ENCODE data around the gene AEBP1.
"Not testable (repeated sequence)": the region's sequence is repeated elsewhere in the genome, so short reads cannot be mapped to it uniquely, and the experiment has no call there.

AEBP1 gene

GRCh38 chr7:44117801-44118429 lies 13.8 kb downstream of the AEBP1 start:
- DNase-seq (ENCODE audit: low read depth in 2 of 2) = no peak

GRCh38 chr7:44119829-44120380 lies 15.8 kb downstream of the AEBP1 start:
- DNase-seq (ENCODE audit: low read depth in 2 of 2) = no peak

GRCh38 chr7:44120395-44120794 lies 16.2 kb downstream of the AEBP1 start:
- no peak for DNase-seq (ENCODE audit: low read depth in 2 of 2)

GRCh38 chr7:44121761-44122420 lies 17.7 kb downstream of the AEBP1 start:
- no peak for DNase-seq (ENCODE audit: low read depth in 2 of 2)

GRCh38 chr7:44122529-44122928 lies 18.4 kb downstream of the AEBP1 start:
- DNase-seq (ENCODE audit: low read depth in 2 of 2) = no peak

- DNase-seq (ENCODE audit: low read depth in 2 of 2) = peak; percentile 96 to 98
Observed at GRCh38 chr7:44123190-44124003, 19.3 kb downstream of the AEBP1 start, which contains the start of gene POLD2. Gene POLD2, minus strand, starts transcription at chr7:44123548. Its CDS starts 1,495 bp downstream, at chr7:44122053.

- DNase-seq (ENCODE audit: low read depth in 2 of 2) = no peak
Observed at GRCh38 chr7:44124822-44125202, 20.7 kb downstream of the AEBP1 start.

- DNase-seq (ENCODE audit: low read depth in 2 of 2) = not testable (repeated sequence)
Observed at GRCh38 chr7:44126574-44126973, 22.4 kb downstream of the AEBP1 start.

GRCh38 chr7:44127161-44127560 lies 23.0 kb downstream of the AEBP1 start:
- no peak for DNase-seq (ENCODE audit: low read depth in 2 of 2)

- no peak for DNase-seq (ENCODE audit: low read depth in 2 of 2)
Observed at GRCh38 chr7:44128721-44129582, 24.8 kb downstream of the AEBP1 start.

GRCh38 chr7:44131173-44132029 lies 27.3 kb downstream of the AEBP1 start:
- no peak for DNase-seq (ENCODE audit: low read depth in 2 of 2)

- DNase-seq (ENCODE audit: low read depth in 2 of 2) = no peak
Observed at GRCh38 chr7:44132039-44132438, 27.9 kb downstream of the AEBP1 start.

- no peak for DNase-seq (ENCODE audit: low read depth in 2 of 2)
Observed at GRCh38 chr7:44133295-44133694, 29.1 kb downstream of the AEBP1 start.

- DNase-seq (ENCODE audit: low read depth in 2 of 2) = no peak
Observed at GRCh38 chr7:44134943-44135628, 30.9 kb downstream of the AEBP1 start.

GRCh38 chr7:44136731-44137130 lies 32.6 kb downstream of the AEBP1 start:
- no peak for DNase-seq (ENCODE audit: low read depth in 2 of 2)

- DNase-seq (ENCODE audit: low read depth in 2 of 2) = no peak
Observed at GRCh38 chr7:44138698-44139097, 34.6 kb downstream of the AEBP1 start.

- DNase-seq (ENCODE audit: low read depth in 2 of 2) = no peak
Observed at GRCh38 chr7:44139311-44140010, 35.3 kb downstream of the AEBP1 start.

- DNase-seq (ENCODE audit: low read depth in 2 of 2) = no peak
Observed at GRCh38 chr7:44140341-44140740, 36.2 kb downstream of the AEBP1 start.

GRCh38 chr7:44141221-44141850 lies 37.2 kb downstream of the AEBP1 start, which contains the start of gene MYL7:
Gene MYL7, minus strand, starts transcription at chr7:44141332. Its CDS starts 27 bp downstream, at chr7:44141305.
- no peak for DNase-seq (ENCODE audit: low read depth in 2 of 2)

All from stimulated activated CD4-positive, alpha-beta T cell treated with anti-CD3 and anti-CD28 coated beads, Interleukin-4, amount 100 ng/mL, for 48 hours (primary cell).